HG02588 (cell line): ENCODE results near the gene SERPINE1.

ENCODE experiments used
- ATAC-seq: cut with Tn5 transposase; IDR thresholded peaks from one replicate; pipeline ENCODE4 v1.9.1; 2021; ENCODE audit warnings: mild to moderate bottlenecking, moderate library complexity; ENCODE audit not compliant: unreplicated experiment

The SERPINE1 gene

GRCh38 chr7:101151908-101152651 is 25.2 kb downstream of the SERPINE1 start:
- no peak for ATAC-seq

- ATAC-seq, result peak; percentile 81
Observed at GRCh38 chr7:101153969-101154692, 27.2 kb downstream of the SERPINE1 start, which contains the start of gene AP1S1. Gene AP1S1 (plus strand): TSS chr7:101154476. CDS start chr7:101154515, 39 bp downstream.

DNA sequence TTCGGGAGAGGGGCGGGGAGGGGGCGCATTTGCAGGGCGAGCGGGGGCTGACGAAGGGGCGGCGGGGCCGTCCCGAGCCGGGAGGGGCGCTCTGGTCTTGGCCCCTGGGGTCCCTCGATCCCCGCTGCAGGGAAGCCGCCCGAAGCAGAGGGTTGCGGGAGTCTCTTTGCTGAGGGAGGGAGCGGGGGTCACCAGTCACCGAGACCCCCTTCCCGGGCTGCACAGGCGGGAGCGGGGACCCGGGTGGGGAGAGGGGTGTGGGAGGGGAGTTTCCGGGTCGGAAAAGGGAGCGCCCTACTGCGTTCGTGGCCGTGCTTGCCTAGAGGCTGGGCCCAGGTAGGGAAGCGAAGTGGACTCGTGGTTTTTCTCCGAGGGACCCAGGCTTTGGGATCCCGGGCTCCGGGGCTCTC is 27.8 kb downstream of the SERPINE1 start:
- peak; percentile 17 for ATAC-seq

- ATAC-seq, result no peak
Observed at GRCh38 chr7:101155303-101155702, 28.4 kb downstream of the SERPINE1 start.

GRCh38 chr7:101156277-101156676 is 29.4 kb downstream of the SERPINE1 start:
- ATAC-seq, result no peak

- no peak for ATAC-seq
Observed at GRCh38 chr7:101156866-101157589, 30.1 kb downstream of the SERPINE1 start.

DNA sequence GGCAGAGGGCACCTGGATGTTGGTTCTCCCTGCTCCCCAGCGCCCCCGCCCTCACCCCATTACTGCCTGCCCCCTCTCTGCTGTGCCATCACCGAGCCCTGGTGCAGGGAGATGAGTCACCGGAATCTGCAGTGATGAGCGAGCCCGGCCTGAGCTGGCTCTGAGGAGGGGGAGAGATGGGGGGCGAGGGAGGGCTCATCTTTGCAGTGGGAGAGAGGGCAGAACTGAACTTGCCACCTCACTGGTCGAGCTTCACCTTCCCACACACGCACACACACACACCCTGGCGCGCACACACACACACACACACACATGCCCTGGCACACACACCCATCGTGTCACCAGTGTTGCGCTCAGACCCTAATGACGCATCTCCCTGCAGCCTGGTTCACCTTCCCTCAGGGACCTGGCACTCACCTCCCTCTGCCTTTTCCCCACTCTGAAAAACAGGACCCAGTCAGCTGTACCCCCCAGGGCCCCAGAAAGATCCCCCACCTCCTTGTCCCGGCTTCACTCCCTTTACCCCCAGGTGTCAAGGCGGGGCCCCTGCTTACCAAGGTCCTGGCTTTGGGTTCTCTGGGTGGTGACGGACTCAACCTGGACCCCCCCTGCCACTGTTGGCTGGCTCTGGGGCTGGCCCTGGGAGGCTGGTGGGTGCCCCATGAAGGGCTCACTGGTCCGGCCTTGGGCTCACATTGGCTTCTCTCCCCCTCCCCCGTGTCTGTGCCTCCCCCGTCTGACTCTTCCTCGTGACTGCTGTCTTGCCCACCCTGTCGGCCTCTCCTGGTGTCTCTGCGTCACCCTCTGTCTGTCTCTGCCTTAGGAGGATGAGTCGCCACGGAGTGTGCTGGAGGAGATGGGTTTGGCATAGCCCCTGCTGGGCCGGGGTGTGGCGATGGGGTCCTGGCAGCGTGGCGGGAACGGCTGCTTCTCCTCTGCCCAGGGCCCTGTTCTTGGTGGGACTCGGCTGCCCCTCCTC is 33.1 kb downstream of the SERPINE1 start:
- no peak for ATAC-seq

DNA sequence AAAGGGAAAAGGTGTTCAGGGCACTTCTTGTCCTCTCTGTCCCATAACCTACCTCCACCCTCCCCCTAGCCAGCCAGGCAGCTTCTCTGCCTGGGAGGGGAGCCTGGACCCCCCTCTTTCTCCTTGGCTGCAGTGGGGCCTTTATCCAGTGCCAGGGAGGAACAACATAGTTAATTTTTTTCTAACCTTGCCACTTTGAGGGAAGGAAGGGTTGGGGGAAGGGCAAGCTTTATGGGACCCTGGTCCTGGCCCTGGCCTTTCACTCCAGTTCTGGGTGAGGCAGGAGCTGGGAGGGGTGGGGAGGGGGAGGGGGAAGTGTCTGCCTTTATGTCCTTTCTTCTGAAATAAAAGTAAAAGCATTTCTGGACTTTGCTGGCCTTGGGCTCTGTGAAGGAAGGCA is 34.0 kb downstream of the SERPINE1 start:
- no peak for ATAC-seq

- ATAC-seq, result no peak
Observed at GRCh38 chr7:101161692-101162471, 35.0 kb downstream of the SERPINE1 start.

DNA sequence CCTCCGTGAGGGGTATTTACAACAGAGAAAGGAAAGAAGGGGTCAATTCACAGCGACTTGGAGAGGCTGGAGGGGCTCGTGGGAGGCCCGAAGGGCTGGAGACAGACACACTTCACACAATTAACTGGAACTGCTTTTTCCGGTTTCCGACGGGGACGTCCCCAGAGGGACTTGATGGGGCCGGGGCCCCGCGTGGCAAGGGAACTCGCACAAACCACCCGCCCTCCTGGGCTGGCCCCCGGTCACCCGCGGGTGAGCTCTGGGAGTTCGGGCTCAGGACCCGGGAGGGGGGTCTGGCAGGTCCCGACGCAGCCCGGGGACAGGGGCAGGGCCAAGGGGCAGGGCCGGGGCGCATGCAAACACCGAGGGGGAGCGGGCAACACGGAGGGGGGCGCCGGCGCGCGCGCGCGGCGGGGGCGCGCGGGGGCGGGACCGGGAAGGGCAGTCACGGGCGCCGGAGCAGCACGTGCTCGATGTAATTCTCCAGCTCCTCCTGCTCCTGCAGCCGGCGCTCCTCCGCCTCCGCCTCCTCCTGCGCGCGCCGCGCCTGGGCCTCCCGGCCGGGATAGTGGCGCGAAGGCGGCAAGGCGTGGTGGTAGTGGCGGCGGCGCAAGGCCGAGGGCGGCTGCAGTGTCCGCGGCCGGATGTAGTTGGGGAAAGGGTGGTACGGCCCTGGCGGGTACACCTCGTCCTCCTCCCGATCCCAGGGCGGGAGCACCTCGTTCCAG is 35.8 kb downstream of the SERPINE1 start:
- no peak for ATAC-seq

DNA sequence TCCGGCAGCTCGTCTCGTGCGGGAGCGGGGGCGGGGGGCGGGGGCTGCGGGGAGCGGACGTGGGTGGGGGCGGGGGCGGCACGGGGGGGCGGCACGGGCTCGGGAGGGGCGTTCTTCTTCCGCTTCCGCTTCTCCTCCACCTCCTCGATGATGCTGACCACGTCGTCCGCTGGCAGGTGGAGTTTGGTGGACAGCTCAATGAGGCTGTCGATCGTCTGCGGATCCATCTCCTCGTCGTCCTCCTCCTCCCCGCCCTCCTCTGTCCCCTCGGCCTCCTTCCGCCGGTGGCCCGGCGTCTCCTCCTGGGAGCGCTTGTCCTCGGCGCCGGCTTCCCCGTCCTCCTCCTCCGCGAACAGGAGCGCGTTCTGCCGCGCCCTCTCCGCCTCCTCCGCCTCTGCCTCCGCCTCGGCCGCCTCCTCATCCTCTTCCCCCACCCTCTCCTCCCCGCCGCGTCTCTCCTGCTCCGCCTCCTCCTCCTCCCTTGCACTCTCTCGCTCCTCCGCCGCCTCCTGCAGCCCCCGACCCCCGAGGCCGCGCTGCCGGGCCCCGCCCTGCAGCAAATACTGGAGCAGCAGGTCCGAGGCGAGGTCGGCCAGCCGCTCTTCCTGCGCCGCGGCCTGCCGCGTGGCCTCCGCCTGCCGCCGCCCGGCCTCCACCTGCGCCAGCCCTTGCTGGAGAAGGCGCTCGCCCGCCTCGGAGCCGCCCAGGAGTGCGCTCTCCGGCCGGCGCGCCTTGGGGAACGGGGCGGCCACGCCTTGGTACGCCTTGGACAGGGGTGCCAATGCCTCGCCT is 36.6 kb downstream of the SERPINE1 start:
- no peak for ATAC-seq

GRCh38 chr7:101164071-101164840 is 37.4 kb downstream of the SERPINE1 start:
- no peak for ATAC-seq

DNA sequence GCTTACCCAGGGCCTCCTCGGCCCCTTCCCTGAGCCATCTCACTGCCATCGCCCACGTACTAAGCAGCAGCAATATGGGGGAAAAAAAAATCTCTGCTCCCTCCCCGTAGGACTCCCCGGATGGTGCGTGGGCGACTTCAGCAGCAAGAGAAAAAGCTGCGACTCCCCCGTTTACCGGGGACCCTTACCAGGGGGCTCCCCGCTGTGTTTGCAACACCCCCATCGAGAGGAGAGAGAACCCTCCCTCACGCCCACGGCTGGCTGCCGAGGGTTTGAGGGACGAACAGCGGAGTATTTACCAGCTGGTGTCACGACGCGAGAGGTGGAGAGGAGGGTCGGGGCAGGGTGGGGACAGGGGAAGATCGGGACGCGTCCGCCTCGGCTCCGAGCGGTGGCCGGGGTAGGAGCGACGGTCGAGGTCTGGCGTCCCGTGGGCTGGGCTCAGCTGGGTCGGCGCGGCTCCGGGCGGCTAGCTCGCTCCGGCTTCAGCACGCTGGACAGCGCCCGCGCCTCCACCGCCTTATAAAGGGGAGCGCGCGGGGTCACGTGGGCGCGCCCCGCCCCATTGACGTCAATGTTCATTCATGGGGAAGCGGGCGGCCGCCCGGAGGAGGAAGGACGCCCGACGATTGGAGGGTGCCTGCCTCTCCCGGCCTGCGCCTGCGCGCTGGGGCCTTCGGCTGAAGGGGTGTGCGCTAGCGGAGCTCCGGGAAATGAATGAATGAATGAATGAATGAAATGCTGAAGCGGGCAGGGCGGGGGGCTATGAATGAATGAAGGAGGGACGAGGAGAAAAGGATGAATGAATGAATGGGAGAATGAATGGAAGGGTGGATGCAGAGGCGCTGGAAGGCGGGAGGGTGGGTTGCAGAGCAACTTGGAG is 38.4 kb downstream of the SERPINE1 start, which contains the start of gene VGF:
Gene VGF (minus strand): TSS at position 495 of the 883 bp plus-strand sequence. CDS start 726 bp downstream, outside the sequence.
- peak; percentile 70 for ATAC-seq

GRCh38 chr7:101165958-101166647 is 39.2 kb downstream of the SERPINE1 start:
- no peak for ATAC-seq

DNA sequence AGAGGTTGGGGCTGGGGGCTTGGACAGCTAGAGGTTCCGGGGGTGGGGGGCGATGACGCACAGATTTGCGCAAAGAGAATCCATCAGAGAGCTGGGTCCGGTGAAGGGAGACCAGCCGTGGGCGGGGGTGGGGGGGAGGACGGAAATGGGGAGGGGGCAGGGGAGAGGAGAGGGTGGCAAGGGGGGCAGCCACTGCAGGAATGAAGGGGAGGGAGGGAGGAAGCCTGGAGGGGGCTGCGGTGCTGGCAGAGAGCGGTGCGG is 39.7 kb downstream of the SERPINE1 start:
- no peak for ATAC-seq
